Right lobe of liver (tissue), 4 donors: ENCODE data around the gene NDUFS8.

Experiments used
- CTCF ChIP-seq, 4 donors: fragments of 200-600 bp in 3 of 4; fragments of 450-650 bp in 1 of 4; IDR thresholded peaks; one replicate each; pipeline versions ENCODE4 v1.5.1 to v1.8.0; 2016 to 2022; ENCODE audit warnings: antibody characterized with exemption in 4 of 4, mild to moderate bottlenecking in 2 of 4
- POLR2A ChIP-seq: fragments of 450-650 bp; IDR thresholded peaks from one replicate; pipeline ENCODE4 v1.6.1; 2017; ENCODE audit warnings: antibody characterized with exemption, mild to moderate bottlenecking
- donor health status: DM: no; HTN: no; CAD: no.
- donor health status: DM: no; HTN: no; CAD: no.
- donor health status: DM: no; HTN: yes; CAD: no.

GRCh38 chr11:68052137-68052873, 21.8 kb downstream of the NDUFS8 start:
- TF ChIP-seq CTCF (IDR thresholded peaks at IDR 0.05) (no peak), POLR2A (no peak)
